Left lung (tissue), 10 donors: ENCODE data around the gene HMCN1. TPM values are rescaled to one million over a fixed set of nuclear protein-coding genes. Genes with fewer than 3 reads are reported as not detected.
"Not testable (repeated sequence)": the region's sequence is repeated elsewhere in the genome, so short reads cannot be mapped to it uniquely, and the experiment has no call there.

Experiments used
- ATAC-seq: fragments of 200-7000 bp; cut with Tn5 transposase; one replicate; pipeline ENCODE4 v1.9.1; 2020; ENCODE audit warnings: moderate library complexity
- DNase-seq, 4 donors: peaks; one replicate each; pipeline ENCODE4 v3.0.0-alpha.2; 2013 to 2020
- H3K27ac ChIP-seq, 2 donors: fragments of 200-600 bp; sonication (generic) in 1 of 2; one replicate each; pipeline versions ENCODE4 v1.5.0 to v1.8.0; 2020 to 2021
- H3K27me3 ChIP-seq, 2 donors: fragments of 200-600 bp; sonication (generic) in 1 of 2; one replicate each; pipeline versions ENCODE4 v1.5.0 to v1.8.0; 2020 to 2021
- H3K36me3 ChIP-seq, 2 donors: fragments of 200-600 bp; sonication (generic) in 1 of 2; one replicate each; pipeline versions ENCODE4 v1.5.0 to v1.8.0; 2020 to 2021
- H3K4me1 ChIP-seq, 2 donors: fragments of 200-600 bp; one replicate each; pipeline ENCODE4 v1.8.0; 2021
- H3K4me3 ChIP-seq, 2 donors: fragments of 200-600 bp; sonication (generic) in 1 of 2; one replicate each; pipeline versions ENCODE4 v1.5.0 to v1.8.0; 2020 to 2021; ENCODE audit warnings: mild to moderate bottlenecking in 1 of 2
- H3K9me3 ChIP-seq, 2 donors: fragments of 200-600 bp; sonication (generic) in 1 of 2; one replicate each; pipeline versions ENCODE4 v1.5.0 to v1.8.0; 2020 to 2021
- CTCF ChIP-seq, 2 donors: fragments of 200-600 bp; sonication (generic) in 1 of 2; IDR thresholded peaks; one replicate each; pipeline versions ENCODE4 v1.5.0 to v1.8.0; 2021; ENCODE audit warnings: antibody characterized with exemption in 2 of 2
- intact Hi-C, 2 donors: fragments of 100-400 bp; cut with DNase I; formaldehyde crosslinking; loops; one replicate each; pipeline versions ENCODE4 v1.11.2 to v1.14.2; 2022
- polyA plus RNA-seq, 6 donors: library from polyadenylated mRNA; unstranded; fragments of 120-200 nt; gene quantifications; one replicate each; pipeline ENCODE4 v1.2.1, GENCODE V29; 2013; ENCODE audit not compliant: insufficient read length in 6 of 6
- total RNA-seq, 2 donors: library from RNA; stranded (reverse); fragmentation: NEBNext Ultra II Directional; extraction: Animal tissue kit (Norgen Biotek cat#: 25700); gene quantifications; one replicate each; pipeline ENCODE4 v1.2.1, GENCODE V29; 2021
- donor health status: DM: no; HTN: yes; CAD: no.
- donor health status: DM: no; HTN: no; CAD: no.

Gene HMCN1
- total and polyA plus RNA-seq, 8 donors: 24.0 to 91.0 (median 48.7) TPM

GRCh38 chr1:186152620-186153239, 418.5 kb downstream of the HMCN1 start:
- no peaks in the 10 kb centered on the region for H3K4me1 ChIP-seq
- no peaks in the 10 kb centered on the region for H3K9me3 ChIP-seq
- intact Hi-C loops: no loop called here
- H3K27ac ChIP-seq: no peak overlapping the region
- H3K27me3 ChIP-seq: no peaks in the 10 kb centered on the region
- ATAC-seq (no peak), DNase-seq (no peak)
- no peak for TF ChIP-seq CTCF (IDR thresholded peaks at IDR 0.05)
- H3K36me3 ChIP-seq: no peaks in the 10 kb centered on the region
- H3K4me3 ChIP-seq: no peak overlapping the region

GRCh38 chr1:186154651-186155050, 420.5 kb downstream of the HMCN1 start:
- no peaks in the 10 kb centered on the region for H3K4me1 ChIP-seq
- H3K9me3 ChIP-seq: peaks cover 0 to 1% of the 10 kb centered on the region in 2 donors
- H3K27me3 ChIP-seq: no peaks in the 10 kb centered on the region
- intact Hi-C loops: no loop called here
- H3K27ac ChIP-seq: no peak overlapping the region
- DNase-seq (no peak), ATAC-seq (no peak)
- no peaks in the 10 kb centered on the region for H3K36me3 ChIP-seq
- no peak overlapping the region for H3K4me3 ChIP-seq
- no peak for TF ChIP-seq CTCF (IDR thresholded peaks at IDR 0.05)

GRCh38 chr1:186155594-186155993, 421.4 kb downstream of the HMCN1 start:
- TF ChIP-seq CTCF (IDR thresholded peaks at IDR 0.05): peak in 1 of 2 donors; percentile 45
- peak; percentile 79 for ATAC-seq
- intact Hi-C loops: no loop called here

GRCh38 chr1:186162895-186163294, 428.7 kb downstream of the HMCN1 start:
- ATAC-seq, DNase-seq: not testable (repeated sequence)

More at GRCh38 chr1:186155594-186155993, 421.4 kb downstream of the HMCN1 start:
- Histone ChIP-seq H3K27me3 (no peaks in the 10 kb centered on the region), H3K36me3 (no peaks in the 10 kb centered on the region), H3K4me3 (no peak overlapping the region), H3K4me1 (no peaks in the 10 kb centered on the region), H3K27ac (no peak overlapping the region), H3K9me3 (peaks cover 0 to 1% of the 10 kb centered on the region in 2 donors)
- DNase-seq: peak in 2 of 4 donors; percentile 13 to 26

GRCh38 chr1:186164773-186165172, 430.6 kb downstream of the HMCN1 start:
- no peak for TF ChIP-seq CTCF (IDR thresholded peaks at IDR 0.05)
- no peaks in the 10 kb centered on the region for H3K27me3 ChIP-seq
- no peaks in the 10 kb centered on the region for H3K4me1 ChIP-seq
- ATAC-seq (no peak), DNase-seq (no peak)
- no peak overlapping the region for H3K4me3 ChIP-seq
- intact Hi-C loops: no loop called here
- no peak overlapping the region for H3K27ac ChIP-seq
- H3K36me3 ChIP-seq: no peaks in the 10 kb centered on the region
- H3K9me3 ChIP-seq: no peaks in the 10 kb centered on the region

More at GRCh38 chr1:186162895-186163294, 428.7 kb downstream of the HMCN1 start:
- H3K27ac ChIP-seq, H3K4me1 ChIP-seq, H3K36me3 ChIP-seq, intact Hi-C loops, H3K9me3 ChIP-seq, H3K4me3 ChIP-seq, H3K27me3 ChIP-seq: not testable (repeated sequence)

GRCh38 chr1:186165303-186165702, 431.1 kb downstream of the HMCN1 start:
- no peaks in the 10 kb centered on the region for H3K9me3 ChIP-seq
- no peaks in the 10 kb centered on the region for H3K36me3 ChIP-seq
- no peak overlapping the region for H3K27ac ChIP-seq
- DNase-seq (no peak), ATAC-seq (no peak)
- no peak for TF ChIP-seq CTCF (IDR thresholded peaks at IDR 0.05)
- no peaks in the 10 kb centered on the region for H3K4me1 ChIP-seq
- no peaks in the 10 kb centered on the region for H3K27me3 ChIP-seq
- no peak overlapping the region for H3K4me3 ChIP-seq
- intact Hi-C loops: no loop called here
